ENCODE data around the gene PPFIBP1.
"Not testable (repeated sequence)": the region's sequence is repeated elsewhere in the genome, so short reads cannot be mapped to it uniquely, and the experiment has no call there.

PPFIBP1 gene

GRCh38 chr12:27627853-27628469 is 104.0 kb downstream of the PPFIBP1 start:
- not testable (repeated sequence) for DNase-seq (ENCODE audit: low read depth)

- not testable (repeated sequence) for DNase-seq (ENCODE audit: low read depth)
Measured at GRCh38 chr12:27630219-27630618, 106.2 kb downstream of the PPFIBP1 start.

DNA sequence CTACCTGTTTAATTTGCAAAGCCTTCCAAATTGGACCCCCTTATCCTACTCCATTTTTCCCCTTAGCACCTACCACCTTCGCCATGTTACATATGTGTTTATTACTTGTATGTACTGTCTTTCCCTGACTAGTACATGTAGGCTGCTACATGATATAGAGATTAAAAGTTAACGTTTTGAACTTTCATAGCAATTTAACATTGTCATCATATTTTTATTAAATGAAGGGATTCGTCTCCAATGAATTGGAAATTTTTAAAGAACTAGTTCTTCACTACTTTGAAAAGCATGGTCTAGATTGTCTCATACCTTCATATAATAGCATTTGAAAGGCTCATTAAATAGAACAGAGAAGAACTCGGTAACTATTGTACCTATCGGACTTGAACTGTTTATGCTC is 107.4 kb downstream of the PPFIBP1 start:
- DNase-seq (ENCODE audit: low read depth), result no peak

- DNase-seq (ENCODE audit: low read depth), result no peak
Measured at GRCh38 chr12:27631813-27632491, 107.9 kb downstream of the PPFIBP1 start.

DNA sequence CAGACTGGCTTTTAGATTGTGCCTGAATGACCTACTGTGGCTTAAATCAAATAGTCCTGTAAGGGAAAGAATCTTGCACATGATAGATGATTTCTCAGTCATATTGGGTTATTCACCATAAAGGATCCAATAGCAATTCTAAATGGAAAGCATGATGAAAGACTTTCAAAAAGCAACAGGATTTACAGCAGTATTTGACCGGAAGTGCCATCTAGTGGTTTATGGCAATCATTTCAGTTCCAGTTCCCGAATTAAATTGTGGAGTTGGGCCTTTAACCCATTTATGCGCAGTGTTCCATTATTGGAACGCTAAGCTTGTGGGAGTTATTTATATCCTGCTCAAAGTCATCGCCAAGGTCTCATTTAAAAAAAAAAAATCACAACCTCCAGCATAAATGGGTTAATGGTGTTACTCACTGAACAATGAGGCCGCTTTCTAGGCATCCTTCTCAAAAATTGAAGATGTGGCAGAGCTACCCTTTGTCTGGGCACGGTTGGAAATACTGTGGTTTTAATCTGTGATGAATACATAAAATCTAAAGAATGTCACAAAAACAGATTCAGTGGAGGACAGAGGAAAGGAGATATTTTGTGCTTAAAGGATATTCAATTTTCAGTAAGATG is 111.5 kb downstream of the PPFIBP1 start:
- no peak for DNase-seq (ENCODE audit: low read depth)

GRCh38 chr12:27636569-27636968 is 112.6 kb downstream of the PPFIBP1 start:
- not testable (repeated sequence) for DNase-seq (ENCODE audit: low read depth)

- DNase-seq (ENCODE audit: low read depth), result no peak
Measured at GRCh38 chr12:27637524-27637923, 113.5 kb downstream of the PPFIBP1 start.

GRCh38 chr12:27639265-27639664 is 115.3 kb downstream of the PPFIBP1 start:
- no peak for DNase-seq (ENCODE audit: low read depth)

GRCh38 chr12:27640566-27641200 is 116.7 kb downstream of the PPFIBP1 start:
- not testable (repeated sequence) for DNase-seq (ENCODE audit: low read depth)

- not testable (repeated sequence) for DNase-seq (ENCODE audit: low read depth)
Measured at GRCh38 chr12:27642361-27642760, 118.4 kb downstream of the PPFIBP1 start.

GRCh38 chr12:27642892-27643291 is 118.9 kb downstream of the PPFIBP1 start:
- DNase-seq (ENCODE audit: low read depth), result not testable (repeated sequence)

DNA sequence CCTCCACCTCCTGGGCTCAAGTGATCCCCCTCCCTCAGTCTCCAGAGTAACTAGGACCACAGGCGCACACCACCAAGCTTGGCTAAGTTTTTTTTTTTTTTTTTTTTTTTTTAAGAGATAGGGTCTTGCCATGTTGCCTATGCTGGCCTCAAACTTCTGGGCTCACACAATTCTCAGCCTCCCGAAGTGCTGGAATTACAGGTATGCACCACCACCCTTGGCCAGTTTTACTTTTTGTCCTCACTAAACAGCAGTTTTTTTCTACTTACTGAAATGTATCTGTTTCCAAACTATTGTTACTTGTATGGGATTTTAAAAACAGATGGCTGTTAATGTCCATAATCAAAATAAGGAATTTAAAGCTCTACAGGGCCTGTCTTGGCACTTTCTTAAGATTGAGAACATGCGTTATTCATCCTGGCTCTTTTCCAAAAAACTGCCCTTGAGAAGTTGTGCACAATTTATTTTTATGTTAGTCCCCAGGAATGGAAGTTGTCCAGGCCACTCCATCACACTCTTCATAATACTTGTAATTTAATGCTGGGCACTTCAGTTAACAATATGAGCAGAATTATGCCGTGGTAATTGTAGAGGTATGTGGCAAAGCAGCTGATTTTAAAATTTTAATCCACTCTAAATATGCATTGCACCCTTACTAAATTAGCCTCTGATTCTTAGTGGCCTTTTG is 120.3 kb downstream of the PPFIBP1 start:
- no peak for DNase-seq (ENCODE audit: low read depth)

- no peak for DNase-seq (ENCODE audit: low read depth)
Measured at GRCh38 chr12:27645671-27646070, 121.7 kb downstream of the PPFIBP1 start.

DNA sequence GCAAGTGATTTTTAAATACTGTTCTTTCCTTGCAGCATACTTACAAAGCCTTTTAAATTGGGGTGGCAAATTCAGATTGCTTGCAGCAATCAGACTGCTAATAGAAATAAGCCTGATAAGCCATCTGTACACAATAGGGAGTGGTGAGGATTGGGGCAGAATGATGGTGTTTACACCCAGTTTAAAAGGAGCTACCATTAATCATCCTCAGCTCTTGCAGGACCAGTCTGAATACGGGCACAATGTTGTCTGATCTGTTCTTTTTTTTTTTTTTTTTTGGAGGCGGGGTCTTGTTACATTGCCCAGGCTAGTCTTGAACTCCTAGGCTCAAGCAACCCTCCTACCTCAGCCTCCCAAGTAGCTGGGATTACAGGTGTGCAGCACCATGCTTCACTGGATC is 122.1 kb downstream of the PPFIBP1 start:
- DNase-seq (ENCODE audit: low read depth), result no peak

DNA sequence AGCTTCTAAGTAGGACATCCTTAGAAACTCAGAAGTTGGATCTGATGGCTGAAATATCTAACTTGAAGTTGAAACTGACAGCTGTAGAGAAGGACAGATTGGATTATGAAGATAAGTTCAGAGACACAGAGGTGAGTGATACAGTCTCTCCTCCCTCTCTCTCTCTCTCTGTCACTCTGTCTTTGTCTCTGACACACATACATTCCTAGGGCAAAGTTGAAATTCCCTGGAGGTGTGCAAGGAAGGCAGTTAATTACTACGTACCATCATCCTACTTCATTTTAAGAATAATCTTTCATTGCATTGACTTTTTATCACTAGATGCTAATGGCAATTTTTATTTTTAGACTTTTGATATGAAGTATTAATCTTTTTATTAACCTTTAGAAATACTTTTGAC is 126.0 kb downstream of the PPFIBP1 start:
- DNase-seq (ENCODE audit: low read depth), result no peak

DNA sequence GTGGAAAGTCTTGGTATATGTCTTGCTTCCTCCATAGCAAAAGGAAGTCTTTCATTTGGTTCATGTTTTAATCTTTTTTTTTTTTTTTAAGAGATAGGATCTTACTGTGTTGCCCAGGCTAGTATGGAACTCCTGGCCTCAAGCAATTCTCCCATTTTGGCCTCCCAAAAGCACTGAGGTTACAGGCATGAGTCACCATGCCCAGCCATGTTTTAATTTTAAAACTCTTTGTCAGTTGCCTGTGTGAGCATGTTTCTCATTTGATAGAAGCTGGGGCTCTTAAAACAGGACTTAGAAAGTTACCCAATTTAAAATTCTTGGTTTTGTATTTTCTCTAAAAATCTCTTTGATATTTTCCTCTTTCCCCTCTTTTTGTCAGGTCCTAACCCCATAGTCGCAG is 127.2 kb downstream of the PPFIBP1 start:
- DNase-seq (ENCODE audit: low read depth), result no peak

GRCh38 chr12:27652174-27652763 is 128.3 kb downstream of the PPFIBP1 start:
- no peak for DNase-seq (ENCODE audit: low read depth)

DNA sequence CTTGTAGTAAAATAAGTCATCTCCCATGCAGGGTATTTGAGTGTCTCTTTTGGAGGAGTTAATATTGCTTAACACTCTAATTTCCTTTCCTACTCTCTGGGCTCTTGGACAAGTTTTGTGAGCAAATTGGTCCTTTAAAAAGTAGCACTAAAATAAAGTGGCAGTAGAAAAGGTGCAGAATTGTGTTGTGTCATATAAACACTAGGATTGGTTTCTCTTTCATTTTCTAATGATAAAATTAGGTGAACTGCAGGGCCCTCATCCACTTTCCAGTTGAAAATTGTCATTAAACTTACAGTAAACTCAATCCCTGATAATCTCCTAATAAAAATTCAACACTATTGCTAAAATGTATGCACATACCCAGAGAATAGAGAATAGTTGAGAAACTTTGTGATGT is 129.7 kb downstream of the PPFIBP1 start:
- DNase-seq (ENCODE audit: low read depth), result no peak

GRCh38 chr12:27655476-27655875 is 131.5 kb downstream of the PPFIBP1 start:
- DNase-seq (ENCODE audit: low read depth), result not testable (repeated sequence)

- DNase-seq (ENCODE audit: low read depth), result no peak
Measured at GRCh38 chr12:27657296-27657695, 133.3 kb downstream of the PPFIBP1 start.

- DNase-seq (ENCODE audit: low read depth), result no peak
Measured at GRCh38 chr12:27665704-27666103, 141.7 kb downstream of the PPFIBP1 start.

- DNase-seq (ENCODE audit: low read depth), result no peak
Measured at GRCh38 chr12:27666510-27666909, 142.5 kb downstream of the PPFIBP1 start.
